ENCODE data around the gene HOXC11.

Gene HOXC11

DNA sequence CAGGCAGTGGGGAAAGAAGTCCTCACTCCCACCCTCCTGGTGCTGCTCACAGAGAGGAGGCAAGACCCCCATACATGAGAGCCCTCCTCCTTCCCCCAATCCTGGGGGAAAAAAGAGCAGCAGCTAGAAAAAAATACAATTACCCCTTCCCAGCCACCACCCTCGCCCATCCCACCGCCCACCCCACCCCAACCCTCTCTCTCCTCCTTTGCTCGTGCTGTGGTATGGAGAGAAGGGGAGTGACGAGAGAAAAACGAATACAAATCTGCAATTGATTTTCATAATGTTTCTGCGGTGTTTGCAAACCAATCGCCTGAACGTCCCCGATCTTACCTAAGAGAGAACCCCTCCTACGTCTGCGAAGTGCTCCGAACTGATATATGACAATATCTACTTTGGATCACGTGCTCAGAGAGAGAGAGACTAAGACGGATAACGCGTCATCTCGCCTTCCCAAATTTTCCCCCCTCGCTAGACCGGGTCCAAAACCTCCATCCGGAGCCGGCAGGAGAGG, at the start of gene HOXC11:
HOXC11 (plus strand) TSS at position 405 of the 514 bp plus-strand sequence. CDS start 116 bp downstream, outside the sequence.
- no peak for DNase-seq

DNA sequence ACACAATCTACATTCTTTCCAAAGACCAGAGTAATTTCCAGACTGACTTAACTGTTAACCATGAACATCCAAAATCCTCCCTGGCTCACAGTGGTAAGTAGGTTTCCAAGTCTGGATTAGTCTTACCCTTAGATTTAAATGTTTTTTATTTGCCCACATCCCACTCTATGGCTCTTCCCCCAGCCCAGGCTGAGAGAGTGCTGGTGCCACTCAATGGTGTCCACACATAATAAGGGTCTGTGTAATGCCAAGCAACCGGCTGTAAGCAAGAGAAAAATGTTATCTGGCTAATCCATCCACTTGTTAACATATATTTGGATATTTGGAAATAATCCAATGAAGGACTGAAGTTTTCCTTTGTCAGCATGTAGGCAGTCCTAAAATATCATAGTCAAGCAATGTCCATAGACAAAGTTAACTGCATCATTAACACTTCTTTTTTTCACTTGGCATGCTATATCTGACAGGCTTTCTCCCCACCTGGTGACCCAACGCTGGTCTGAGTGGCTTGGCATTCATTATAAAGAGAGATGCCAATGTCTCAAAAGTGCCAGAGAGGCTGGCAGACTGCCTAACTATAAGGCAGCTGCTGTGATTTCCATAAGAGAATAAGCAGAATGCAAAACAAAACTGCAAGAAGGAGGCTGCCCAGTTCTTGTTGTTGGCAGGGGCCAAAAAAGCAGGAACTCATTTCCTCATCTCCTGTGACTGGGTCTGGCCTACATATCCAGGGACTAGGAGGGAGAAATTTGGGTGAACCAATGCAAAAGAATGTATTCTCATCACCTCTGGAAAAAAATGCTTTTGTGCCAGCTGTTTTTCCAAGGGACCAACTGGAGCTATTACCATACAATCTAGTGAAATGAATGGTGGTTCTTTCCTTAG, 48.2 kb upstream of the HOXC11 start:
- no peak for DNase-seq

- no peak for DNase-seq
These were observed 45.5 kb upstream of the HOXC11 start for GRCh38 chr12:53927220-53928029.

GRCh38 chr12:53928054-53928835, 44.7 kb upstream of the HOXC11 start:
- DNase-seq, result no peak

- DNase-seq, result no peak
These were observed 43.4 kb upstream of the HOXC11 start for GRCh38 chr12:53929527-53929926.

- DNase-seq, result no peak
These were observed 42.2 kb upstream of the HOXC11 start for GRCh38 chr12:53930591-53931255.

DNA sequence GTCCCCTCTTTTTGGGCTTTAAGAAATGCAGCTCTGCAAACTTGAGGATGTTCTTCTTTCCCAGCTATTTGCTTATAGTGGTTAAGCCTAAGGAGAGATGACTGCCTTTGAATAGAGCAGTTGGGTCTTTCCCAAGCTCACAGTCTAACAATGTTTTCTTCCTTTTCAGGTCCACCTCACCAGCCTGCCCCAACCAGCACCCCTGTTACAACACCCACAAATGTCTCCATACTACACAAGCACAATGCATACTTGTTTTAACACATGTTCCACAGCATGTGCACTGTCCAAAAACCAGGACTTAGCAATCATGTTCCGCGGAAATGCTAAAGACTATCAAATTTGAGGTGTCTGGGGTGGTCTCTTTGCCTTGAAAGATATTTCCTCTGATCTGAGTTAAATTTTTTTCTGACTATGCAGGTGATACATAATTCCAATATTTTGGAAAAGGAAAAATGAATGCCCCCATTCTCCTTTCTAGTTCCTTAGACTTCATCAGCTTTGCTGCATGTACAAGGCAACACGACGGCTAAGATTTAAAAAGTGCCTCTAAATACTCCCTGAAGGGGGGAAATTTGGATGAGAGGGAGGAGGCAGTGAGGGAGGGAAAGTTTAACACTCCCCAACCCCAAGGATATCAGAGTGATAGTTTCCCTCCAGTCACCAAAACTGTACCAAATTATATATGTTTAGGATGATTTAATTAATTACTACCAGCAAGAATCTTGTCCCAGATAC, 40.9 kb upstream of the HOXC11 start:
- DNase-seq, result no peak

GRCh38 chr12:53932915-53933314, 40.0 kb upstream of the HOXC11 start:
- no peak for DNase-seq

DNA sequence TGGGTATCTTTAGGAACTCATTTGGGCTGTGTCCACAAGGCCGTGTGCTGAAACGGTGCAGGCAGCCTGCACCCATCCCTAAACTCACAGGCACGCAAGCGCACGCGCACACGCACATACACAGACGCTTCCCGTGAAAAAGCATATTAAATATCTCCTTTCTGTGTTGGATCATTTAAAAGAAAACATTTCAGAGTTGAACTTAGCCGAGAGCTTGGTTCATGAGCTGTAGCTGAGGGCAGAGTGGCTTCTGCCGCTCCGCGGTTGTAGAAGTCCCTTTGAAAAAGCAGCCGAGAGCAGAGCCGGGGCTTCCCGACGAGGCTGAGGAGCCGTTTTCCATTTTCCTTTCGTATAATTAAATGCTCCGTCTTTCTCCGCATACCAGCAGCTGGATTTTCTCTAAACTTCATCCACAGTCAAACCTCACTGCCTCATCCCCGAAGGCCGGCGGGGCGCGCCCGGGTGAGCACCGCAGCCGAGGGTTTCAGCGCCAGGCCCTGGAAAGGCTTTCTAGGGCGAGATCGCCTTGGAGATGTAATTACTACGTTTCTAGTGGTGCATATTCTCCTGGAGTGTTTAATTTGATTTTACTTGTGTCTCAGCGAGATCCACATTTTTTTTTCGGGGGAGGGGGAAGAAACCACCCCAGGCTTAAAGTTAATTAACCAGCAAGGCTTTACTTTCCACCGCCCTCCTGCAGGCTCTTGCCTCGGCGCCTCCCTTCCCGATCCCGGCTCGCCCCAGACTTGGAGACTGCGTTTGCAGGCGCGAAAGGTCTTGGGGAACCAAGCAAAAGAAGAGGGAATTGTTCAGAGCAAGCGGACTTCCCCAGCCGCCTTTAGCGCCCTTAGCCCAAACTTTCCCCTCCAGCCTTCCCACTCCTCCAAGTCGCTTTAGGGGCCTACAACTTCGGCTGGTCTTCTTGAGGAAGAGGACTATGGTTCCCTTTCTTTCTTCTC, 37.3 kb upstream of the HOXC11 start:
- no peak for DNase-seq

- no peak for DNase-seq
These were observed 35.8 kb upstream of the HOXC11 start for GRCh38 chr12:53937099-53937498.

GRCh38 chr12:53937596-53938325, 35.2 kb upstream of the HOXC11 start:
- DNase-seq, result no peak

DNA sequence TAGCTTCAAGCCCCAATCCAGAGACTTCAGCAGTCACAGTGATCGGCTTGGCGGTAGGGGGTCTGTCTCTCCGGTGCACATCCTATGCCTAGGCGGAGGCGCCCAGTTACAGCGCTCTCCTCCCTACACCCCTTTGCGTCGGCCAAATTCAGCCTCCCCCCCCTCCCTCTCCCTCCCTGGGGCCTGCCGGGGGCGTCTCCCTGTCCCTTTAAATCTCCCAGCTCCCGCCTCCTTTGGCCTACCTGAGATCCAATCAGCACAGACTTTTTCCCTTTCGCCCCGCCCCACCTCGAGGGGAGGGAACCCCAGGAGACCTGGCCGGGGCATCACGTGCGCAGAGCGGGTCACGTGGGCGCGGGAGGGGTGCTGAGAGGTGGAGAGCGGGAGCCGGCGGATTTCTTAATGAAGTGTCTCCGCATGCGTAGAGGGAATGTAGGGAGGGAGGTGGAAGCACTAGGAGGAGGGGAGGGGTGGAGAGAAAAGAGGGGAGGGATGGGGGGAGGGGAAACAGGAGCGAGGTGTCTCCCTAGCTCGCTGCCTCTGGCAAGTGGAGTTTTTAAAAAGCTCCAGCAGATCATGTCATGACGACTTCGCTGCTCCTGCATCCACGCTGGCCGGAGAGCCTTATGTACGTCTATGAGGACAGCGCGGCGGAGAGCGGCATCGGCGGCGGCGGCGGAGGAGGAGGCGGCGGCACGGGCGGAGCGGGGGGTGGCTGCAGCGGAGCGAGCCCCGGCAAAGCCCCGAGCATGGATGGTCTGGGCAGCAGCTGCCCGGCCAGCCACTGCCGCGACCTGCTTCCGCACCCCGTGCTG, 34.4 kb upstream of the HOXC11 start, which contains the start of gene HOXC13:
HOXC13 (plus strand) TSS at position 506 of the 815 bp plus-strand sequence; CDS start at position 582, 76 bp downstream.
- DNase-seq, result no peak

GRCh38 chr12:53939141-53940108, 33.5 kb upstream of the HOXC11 start:
- no peak for DNase-seq

DNA sequence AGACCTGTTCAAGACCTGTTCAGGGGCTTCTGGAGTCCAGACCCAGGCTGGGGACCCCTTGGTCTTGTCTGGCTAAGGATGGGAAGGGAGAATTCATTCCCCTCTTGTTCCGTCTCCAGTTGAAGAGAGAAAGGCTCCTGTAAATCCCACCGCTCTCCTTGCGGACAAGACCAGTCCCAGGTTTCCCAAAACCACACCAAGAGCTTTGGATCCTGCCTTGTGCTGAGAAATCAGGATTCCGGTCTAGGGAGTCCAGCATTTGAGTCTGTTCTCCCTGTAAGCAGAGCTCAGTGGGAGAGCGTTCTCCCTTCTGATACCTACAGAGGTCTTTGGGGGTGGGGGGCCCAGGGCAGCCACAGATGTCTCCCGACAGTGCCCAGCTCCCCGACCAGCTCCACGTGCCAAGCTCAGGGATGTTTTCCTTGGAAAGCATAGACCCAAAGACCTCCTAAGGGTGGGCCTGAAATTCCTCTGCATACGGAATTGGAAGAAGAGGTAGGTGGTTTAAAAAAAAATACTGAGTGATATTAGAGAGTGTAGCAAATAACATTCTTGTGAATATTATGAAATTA, 32.4 kb upstream of the HOXC11 start:
- no peak for DNase-seq

DNA sequence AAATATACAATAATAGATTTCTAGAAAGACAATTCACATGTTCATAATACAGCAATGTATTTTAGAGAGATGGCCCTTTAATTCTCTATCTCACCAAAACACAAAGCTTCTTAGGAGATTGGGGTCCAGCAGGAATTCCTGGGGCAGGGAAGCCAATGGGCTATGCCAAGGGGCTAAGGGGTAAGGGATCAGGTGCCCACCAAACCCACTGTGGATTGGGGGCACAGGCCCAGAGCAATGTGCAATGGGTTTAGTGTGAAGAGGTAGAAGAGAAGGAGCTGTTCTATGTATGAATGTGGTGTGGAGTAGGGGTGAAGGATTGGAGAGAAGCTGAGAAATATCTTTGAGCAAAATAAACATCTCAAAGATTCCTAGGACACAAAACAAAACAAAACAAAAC, 31.7 kb upstream of the HOXC11 start:
- DNase-seq, result no peak

DNA sequence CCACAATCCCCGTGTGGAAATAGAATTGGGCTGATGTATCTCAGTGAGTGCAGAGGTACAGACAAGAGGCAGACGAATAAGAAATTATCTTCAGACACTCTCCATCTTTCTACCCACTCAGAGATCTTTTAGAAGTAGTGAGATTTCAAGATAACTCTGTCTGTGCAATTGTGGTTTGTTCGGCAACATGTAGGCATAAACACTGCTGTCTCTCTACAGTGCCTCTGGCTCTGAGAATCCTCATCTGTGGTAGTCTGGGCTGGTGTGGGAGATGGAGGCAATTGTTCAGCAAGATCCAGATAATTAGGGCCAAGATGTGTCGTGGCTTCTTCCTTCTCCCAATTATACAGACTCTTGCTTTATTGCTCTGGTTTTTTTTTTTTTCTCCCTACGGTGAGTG, 31.2 kb upstream of the HOXC11 start:
- no peak for DNase-seq

- no peak for DNase-seq
These were observed 30.4 kb upstream of the HOXC11 start for GRCh38 chr12:53942467-53942997.

All from inflammatory macrophage treated with lipopolysaccharide for 1 hour (primary cell).